SK-MEL-5 (cell line): ENCODE data around the gene DIAPH3. TPM values are rescaled to one million over a fixed set of nuclear protein-coding genes. Genes with fewer than 3 reads are reported as not detected.

ENCODE experiments used
- DNase-seq: peaks from one replicate; pipeline ENCODE4 v3.0.0-alpha.2; 2016; ENCODE audit warnings: low read depth, low spot score
- in situ Hi-C: cut with HindIII; loops from 2 replicates; pipeline ENCODE4 v1.10.0; 2016; ENCODE audit warnings: low sequenced_read_pairs, high pct_unique_total_duplicates, low pct_unique_long_range_greater_than_20kb
- total RNA-seq: library from RNA; depleted of rRNA; stranded (reverse); fragments of >200 nt; shearing (Covaris generic); gene quantifications from 2 replicates; pipeline ENCODE4 v1.2.3, GENCODE V29; 2014

Gene DIAPH3
- total RNA-seq, 1 experiment from 2014 or later, result 5.3 TPM

DNA sequence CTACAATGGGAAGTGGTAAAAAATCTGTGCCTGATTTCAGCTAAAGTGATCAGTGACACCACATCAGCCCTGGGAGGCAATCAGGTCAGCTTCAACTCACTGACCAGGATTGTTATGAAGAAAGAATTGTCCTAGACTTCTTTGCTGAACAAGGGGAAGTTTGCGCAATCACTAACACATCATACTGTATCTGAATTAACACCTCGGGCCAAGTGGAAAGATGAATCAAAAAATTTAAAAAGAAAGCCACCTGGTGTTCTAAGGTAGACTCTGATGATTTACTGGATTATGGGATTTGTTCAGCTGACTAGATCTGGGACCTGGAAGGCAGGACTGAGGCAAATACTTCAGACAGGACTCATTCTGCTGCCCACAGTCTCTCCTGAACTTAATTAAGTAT, 161.8 kb downstream of the DIAPH3 start:
- in situ Hi-C loops, result no loop called here
- DNase-seq, result no peak

DNA sequence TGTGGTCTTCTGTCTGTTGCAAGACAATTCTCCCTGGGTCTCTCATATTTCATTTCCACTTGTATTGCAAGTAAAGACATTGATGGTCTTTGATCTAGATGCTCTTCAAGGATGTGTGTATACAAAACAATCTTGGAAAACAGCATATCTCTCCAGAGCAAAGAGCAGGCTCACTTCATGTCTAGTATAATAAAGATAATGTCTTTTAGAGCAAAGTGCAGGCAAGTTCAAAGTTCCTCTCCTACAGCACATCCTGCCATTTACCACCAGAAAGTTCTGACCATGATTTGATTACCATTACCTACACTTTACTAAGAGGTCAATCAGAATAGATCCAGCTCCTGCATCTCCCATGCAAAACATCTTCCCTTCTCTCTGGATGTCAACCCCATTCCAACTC, 162.8 kb downstream of the DIAPH3 start:
- in situ Hi-C loops, result no loop called here
- DNase-seq, result no peak

DNA sequence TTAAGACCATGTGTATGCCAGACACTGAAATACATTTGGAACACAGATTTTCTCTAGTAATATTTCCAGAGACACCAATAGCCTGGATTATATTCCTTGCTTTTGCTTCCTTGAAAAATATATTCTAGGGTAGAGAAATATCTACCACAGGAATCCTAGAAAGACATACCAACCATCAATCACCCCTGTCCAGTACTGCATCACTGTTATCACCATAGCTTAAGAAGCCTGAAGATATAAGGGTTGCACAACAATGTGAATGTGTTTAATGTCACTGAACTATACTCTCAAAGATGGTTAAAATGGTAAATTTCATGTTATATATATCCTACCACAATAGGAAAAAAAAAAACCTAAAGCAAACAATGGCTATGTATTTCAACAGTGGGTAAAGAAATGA, 163.6 kb downstream of the DIAPH3 start:
- no peak for DNase-seq
- in situ Hi-C loops, result no loop called here

DNA sequence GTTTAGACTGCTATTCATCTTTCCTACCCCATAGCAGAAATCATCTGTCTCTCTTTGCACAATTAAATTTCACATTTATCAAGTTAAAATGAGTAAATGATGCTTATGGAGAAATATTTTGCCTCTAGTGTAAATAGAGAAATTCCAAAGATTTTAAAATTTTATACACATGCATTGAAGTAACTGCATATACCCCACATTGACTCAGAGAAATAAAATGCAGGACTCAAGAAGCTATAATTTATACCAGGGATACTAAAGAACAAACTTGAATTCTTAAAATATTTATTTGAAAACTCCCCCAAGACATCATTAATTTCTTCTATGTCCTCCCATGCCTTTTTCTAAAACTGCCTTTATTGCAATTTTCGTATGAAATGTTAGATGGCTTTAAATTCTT, 165.8 kb downstream of the DIAPH3 start:
- no peak for DNase-seq
- in situ Hi-C loops, result no loop called here

DNA sequence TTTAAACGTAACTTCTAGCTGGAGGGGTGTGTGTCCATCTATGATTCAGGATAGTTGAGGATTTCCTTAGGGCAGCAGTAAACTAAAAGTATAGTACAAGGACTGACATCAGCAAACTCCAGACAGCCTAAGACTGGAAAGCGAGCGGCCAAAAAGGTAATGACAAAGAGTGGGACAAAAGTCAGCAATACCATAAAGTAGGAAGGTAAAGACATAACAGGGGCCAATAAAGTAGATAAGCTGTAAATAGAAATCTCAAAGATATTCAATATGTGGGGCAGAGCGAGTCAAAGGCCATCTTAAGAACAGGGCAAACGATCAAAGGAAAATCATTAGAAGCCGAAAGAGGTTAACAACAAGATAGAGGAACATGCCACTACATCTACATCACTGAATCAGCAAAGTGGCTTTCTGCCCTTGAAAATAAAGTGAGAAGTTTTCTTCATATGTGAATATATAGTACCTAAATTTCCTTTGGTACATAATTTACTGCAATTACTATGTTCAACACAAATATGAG, 167.2 kb downstream of the DIAPH3 start:
- in situ Hi-C loops, result no loop called here

DNA sequence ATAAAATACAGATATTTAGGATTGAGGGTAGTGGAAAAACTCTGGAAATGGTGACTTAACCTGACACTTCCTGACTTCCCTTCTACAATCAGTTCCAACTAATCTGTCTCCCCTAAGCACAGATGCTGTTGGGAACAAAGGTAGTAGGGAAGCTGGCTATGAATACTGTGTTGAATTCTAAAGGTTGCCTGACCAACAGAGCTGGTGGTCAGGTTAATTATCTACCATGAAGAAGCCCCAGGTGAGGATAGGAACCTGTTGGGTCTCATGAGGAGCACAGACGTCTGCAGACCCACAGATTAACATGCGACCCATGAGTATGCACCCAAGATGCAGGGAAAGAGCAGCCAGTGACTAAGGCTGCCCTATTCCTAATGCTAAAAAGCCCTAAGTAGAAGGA, 172.3 kb downstream of the DIAPH3 start:
- in situ Hi-C loops, result no loop called here
- DNase-seq, result no peak

More for the DNA sequence above, 167.2 kb downstream of the DIAPH3 start:
- no peak for DNase-seq

DNA sequence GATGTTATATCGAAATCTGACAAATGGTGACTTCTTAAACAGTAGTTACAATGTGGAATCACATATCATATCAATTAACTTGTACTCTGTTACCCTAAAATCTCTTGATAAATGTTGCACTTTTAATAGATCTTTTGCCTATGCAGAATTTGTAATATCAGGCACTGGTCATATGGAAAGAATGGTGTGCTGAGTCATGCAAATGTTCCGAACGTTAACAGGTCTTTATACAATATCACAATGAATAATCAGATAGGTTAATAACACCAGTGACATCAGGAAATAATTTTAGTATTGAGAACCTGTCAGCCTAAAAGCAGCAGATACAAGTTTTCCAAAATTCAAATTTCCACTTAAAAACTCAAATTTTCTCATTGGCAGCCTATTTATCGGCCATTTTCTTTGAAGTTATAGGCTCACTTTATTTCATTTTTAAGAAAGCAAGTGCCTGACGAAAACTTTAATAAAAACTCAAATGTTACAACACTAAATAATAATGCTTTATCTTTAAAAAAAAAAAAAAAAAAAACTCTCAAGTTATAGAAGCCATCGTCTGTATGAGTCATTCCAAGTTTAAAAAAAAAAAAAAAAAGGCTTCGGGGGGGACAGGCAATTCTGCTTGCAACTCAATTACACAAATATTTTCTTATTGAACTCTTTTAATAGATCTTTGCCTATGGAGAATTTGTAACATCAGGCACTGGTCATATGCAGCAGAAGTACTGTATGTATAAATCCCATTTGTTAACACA, 180.9 kb downstream of the DIAPH3 start:
- in situ Hi-C loops, result no loop called here
- no peak for DNase-seq

DNA sequence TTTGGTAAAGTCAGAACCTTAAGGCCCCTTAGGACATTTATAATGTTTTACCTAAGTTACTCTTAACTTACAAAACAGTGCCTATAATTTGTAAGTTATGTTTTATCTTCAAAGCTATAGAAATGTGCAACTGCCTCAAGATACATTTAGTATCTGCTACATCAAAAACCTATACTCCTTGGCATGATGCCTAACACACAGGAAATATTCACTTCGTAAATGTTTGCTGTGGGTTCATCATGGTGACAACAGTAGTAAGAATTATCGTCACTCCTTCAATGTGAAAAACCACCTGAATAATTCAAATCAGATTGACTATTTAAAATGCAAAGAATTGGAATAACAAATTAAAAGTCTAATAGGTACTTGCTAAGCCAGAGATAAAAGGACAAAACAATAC, 184.1 kb downstream of the DIAPH3 start:
- in situ Hi-C loops, result no loop called here

DNA sequence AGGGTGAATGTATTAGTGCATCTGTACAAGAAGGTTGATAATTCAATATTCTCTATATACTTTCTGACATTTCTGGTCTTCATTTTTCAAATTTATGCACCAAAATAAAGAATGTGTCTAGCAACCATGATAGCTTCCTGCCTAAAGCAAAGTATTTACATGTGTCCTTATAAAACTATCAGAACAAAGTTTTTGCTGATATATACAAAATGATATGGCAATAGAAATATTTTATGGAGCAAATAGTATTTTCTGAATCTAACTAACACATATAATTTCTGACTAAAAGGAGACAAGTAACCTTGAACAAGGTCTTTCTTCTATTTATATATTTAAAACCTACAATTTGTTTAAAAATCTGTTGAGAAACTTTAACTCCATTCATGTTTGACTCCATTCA, 184.9 kb downstream of the DIAPH3 start:
- no peak for DNase-seq
- in situ Hi-C loops, result no loop called here

More for the DNA sequence above, 184.1 kb downstream of the DIAPH3 start:
- no peak for DNase-seq

DNA sequence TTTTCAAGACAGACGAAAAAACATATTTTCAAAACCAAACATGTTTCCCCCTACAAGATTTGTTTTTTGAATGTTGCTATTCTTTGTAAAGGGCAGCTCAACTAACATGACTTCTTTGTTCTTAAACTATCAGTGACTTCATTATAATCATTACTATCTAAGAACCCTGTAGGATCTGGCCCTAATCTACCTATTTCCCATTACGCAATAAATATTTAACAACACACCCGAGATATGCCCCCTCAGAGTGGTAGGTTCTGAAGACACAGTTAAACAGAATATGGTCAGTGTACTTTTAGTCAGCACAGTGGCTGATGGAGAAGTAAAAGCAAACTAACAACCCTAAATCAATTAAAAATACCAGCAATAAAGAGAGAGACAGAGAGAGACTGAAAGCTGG, 186.9 kb downstream of the DIAPH3 start:
- DNase-seq, result no peak
- in situ Hi-C loops, result no loop called here

DNA sequence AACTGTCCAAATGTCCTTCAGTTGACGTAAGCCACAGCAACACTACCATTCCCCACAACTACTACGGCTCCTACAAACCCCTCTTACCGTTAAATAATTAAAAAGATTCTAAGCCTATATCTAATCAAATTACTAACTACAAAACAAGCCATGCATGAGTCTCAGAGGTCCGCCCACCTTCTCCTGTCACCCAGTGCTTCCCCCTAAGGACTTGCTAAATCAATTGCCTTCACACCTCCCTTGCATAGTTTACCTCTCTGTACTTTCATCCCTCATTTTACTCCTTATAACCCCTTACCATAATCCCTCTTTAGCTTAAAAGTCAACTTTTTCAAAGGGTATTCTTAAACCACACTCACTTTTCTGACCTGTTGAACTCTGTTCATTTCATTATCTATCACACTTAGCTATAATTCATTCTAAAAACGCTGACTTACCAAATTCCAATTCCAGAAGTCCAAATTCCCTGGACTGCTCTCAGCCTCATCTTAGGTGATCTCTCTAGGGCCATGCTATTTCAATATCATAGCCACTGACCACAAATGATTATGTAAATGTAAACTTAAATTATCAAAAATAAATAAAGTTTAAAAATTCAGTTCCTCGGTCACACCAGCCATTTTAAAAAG, 187.8 kb downstream of the DIAPH3 start:
- in situ Hi-C loops, result no loop called here
- no peak for DNase-seq

DNA sequence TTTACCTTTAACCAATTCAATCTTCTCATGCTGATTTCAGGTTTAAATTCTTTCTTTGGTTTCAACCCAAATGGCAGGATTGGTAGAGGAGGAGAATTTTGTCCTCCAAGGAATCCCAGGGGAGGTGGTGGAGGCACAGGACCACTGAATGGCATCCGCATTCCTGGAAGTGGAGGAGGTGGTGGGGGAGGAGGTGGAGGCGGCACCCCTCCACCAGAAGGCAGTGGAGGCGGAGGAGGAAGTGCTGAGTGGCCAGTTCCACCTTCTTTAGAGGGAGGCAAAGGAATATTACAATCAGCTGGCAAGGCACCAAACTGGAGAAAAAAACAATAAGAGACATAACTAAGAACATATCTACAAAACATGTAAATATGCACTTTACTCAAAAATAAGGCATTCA, 192.9 kb downstream of the DIAPH3 start:
- in situ Hi-C loops, result no loop called here
- DNase-seq, result no peak

DNA sequence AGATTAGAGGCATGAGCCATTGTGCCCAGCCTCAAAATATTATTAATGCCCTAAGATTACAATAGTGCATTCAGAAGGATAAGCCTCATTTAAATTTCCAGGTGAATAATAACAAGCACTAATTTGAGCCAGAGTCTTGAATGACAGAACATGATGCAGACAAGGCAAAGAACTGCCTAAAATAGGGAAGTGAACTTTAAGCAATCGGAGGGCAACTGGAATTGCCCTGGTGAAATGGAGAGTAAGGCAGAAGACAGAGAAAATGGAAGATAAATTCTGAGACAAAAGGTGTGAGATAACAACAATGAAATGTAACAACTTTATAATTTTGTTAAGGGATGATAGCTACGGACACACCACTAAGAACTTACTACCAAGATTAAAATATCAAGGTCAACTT, 199.9 kb downstream of the DIAPH3 start:
- in situ Hi-C loops, result no loop called here
- no peak for DNase-seq

DNA sequence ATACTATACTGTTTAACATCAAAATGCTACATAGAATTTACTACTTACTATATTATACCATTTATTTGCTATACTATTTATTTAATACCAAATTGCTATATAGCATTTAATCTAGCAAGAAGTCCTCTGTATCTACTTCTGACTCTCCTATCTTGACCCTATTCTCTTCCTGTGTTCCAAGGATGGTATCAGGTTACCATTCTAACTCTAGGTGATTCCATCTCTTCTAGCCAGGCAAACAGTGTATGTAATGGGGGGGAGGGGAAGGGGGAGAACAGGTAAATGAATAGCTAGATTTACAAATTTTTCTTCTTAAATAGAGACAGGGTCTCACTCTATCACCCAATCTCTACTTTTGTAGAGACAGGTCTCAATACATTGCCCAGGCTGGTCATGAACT, 200.3 kb downstream of the DIAPH3 start:
- in situ Hi-C loops, result no loop called here
- no peak for DNase-seq

DNA sequence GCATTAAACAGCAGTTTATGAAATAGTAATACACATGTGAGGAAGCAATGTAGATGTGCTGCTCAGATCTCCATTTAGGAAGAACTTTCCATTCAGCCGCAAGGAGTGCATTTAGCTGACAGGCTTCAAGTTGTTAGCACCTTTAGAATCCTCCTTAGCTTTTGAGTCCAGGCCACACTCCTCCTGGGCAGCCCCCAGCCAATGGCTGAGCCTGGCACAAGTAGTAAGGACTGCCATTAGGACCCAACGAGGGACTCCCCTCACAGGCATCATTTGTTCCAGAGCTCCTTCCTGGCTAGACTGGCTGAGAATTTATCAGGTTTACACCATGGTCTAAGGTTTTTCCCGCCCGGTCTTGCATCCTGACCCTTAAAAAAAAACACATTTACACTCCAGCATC, 201.4 kb downstream of the DIAPH3 start:
- in situ Hi-C loops, result no loop called here

DNA sequence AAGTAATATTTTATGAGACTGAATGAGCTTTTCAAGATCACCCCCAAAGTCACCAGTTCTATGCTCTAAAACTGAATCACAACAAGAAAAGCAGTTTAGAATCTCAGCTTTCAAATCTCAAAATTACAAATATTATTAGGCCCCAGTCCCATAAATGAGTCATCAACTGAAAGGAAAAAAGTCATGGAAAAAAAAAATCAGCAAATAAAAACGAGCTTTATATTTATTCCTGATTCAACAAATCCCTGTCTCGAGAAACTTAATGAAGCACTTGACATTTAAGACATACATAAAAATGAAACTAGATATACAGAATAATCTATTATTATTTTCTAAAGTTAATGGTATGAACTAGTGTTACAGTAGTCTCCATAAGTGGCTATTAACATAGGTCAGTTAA, 203.0 kb downstream of the DIAPH3 start:
- in situ Hi-C loops, result no loop called here
- DNase-seq, result no peak

More for the DNA sequence above, 201.4 kb downstream of the DIAPH3 start:
- DNase-seq, result no peak

DNA sequence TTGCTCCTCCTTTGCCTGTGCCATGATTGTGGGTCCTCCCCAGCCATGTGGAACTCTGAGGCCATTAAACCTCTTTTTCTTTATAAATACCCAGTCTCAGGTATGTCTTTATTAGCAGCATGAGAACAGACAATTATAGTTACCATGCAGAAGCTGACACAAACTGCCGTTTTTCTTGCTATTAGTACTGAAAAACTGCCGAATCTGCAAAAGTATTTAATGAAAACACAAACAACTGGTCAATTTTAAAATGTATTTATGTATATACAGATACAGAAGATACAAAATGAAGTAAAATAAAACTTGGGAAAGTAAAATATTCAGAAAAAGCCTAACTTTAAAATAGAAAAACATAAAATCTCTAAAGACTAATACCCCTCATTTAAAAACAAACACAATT, 206.3 kb downstream of the DIAPH3 start:
- DNase-seq, result no peak
- in situ Hi-C loops, result no loop called here

DNA sequence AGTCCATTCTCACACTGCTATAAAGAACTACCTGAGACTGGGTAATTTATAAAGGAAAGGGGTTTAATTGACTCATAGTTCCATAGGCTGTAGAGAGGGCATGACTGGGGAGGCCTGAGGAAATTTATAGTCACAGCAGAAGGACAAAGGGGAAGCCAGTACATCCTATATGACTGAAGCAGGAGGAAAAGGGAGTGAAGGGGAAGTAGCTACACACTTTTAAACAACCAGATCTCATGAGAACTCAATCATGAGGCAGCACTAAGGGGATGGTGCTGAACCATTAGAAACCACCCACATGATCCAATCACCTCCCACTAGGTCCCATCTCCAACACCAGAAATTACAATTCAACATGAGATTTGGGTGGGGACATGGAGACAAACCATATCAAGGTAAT, 209.1 kb downstream of the DIAPH3 start:
- in situ Hi-C loops, result no loop called here
- DNase-seq, result no peak

DNA sequence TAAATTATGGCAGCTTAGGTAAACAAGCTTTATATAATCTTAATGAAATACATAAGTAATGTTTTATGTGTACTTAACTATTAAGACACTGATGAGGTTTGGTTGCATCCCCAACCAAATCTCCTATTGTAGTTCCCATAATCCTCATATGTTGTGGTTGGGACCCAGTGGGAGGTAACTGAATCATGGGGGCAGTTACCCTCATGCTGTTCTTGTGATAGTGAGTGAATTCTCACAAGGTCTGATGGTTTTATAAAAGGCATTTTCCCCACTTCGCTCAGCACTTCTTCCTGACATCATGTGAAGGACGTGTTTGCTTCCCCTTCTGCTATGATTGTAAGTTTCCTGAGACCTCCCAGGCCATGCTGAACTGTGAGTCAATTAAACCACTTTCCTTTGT, 212.7 kb downstream of the DIAPH3 start:
- peak; percentile 17 for DNase-seq
- in situ Hi-C loops, result no loop called here
